Prostate gland (tissue), 2 donors: ENCODE results near the gene TNFRSF12A. TPM values are rescaled to one million over a fixed set of nuclear protein-coding genes. Genes with fewer than 3 reads are reported as not detected.
A peak's percentile ranks its signal among the peaks of the same experiment; 100 is the strongest.

ENCODE experiments used
- DNase-seq: peaks from one replicate; pipeline ENCODE4 v3.0.0-alpha.2; 2019; ENCODE audit warnings: low spot score
- H3K27ac ChIP-seq, 2 donors: fragments of 200-600 bp; sonication (generic); 2 replicates each; pipeline ENCODE4 v1.5.1; 2017 to 2019
- H3K27me3 ChIP-seq: fragments of 200-600 bp; sonication (generic); replicated peaks from 2 replicates; pipeline ENCODE4 v1.5.1; 2019; ENCODE audit not compliant: insufficient read depth
- H3K36me3 ChIP-seq, 2 donors: fragments of 200-600 bp; sonication (generic); 1 replicate in 1 of 2; 2 replicates in 1 of 2; pipeline versions ENCODE4 v1.5.1 to v1.8.1; 2017 to 2019
- H3K4me1 ChIP-seq: fragments of 200-600 bp; sonication (generic); replicated peaks from 2 replicates; pipeline ENCODE4 v1.5.1; 2019
- H3K4me3 ChIP-seq, 2 donors: fragments of 200-600 bp; sonication (generic); 2 replicates each; pipeline ENCODE4 v1.5.1; 2017 to 2019
- H3K9me3 ChIP-seq: fragments of 200-600 bp; sonication (generic); 2 replicates; pipeline ENCODE4 v1.5.1; 2017
- POLR2A ChIP-seq: fragments of 450-650 bp; IDR thresholded peaks from one replicate; pipeline ENCODE4 v1.6.1; 2016; ENCODE audit warnings: antibody characterized with exemption, mild to moderate bottlenecking
- POLR2AphosphoS5 ChIP-seq: sonication (generic); formaldehyde crosslinking; IDR thresholded peaks from one replicate; pipeline ENCODE4 v1.6.1; 2017; ENCODE audit warnings: antibody characterized with exemption
- WGBS: methylation state at CpG from one replicate; pipeline ENCODE4 v1.1.5; 2018; 5-methylcytosine and 5-hydroxymethylcytosine counted together
- intact Hi-C: fragments of 100-400 bp; cut with DNase I; formaldehyde crosslinking; loops from one replicate; pipeline ENCODE4 v1.14.2; 2022
- total RNA-seq, 2 donors: library from RNA; depleted of rRNA; stranded (reverse); fragments of >200 nt; gene quantifications; one replicate each; pipeline ENCODE4 v1.1.0, GENCODE V29; 2016
- TF ChIP-seq, protein P1 (sequence below), 4 experiments: fragments of 200-600 bp in 2 of 4; fragments of 450-650 bp in 2 of 4; sonication (generic) in 2 of 4; IDR thresholded peaks; 1 replicate in 3 of 4; 2 replicates in 1 of 4; pipeline ENCODE4 v1.5.1; 2016 to 2019; ENCODE audit warnings: antibody characterized with exemption in 4 of 4, mild to moderate bottlenecking in 2 of 4, moderate library complexity in 2 of 4

TNFRSF12A gene
- total RNA-seq, 2 donors from 2014 or later, result 57.4 to 59.0 TPM

DNA sequence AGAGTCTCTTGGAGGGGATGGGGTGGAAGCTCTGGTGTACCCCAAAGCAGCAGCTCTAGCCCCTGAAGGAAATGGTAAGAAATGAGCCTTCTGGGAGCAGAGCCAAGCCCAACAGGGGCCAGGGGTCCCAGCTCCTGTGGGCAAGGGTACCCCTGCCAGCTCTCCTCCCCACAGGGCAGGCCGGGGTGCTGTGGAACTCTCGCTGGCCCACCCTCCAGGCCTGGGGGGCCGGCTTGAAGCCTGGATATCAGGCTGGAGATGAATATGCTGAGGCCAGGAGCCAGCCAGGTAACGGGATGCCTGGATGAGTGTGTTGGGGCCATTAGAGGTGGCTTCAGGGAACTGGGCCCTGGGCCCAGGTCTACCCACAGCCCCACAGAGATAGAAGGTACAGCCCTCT is 19.6 kb upstream of the TNFRSF12A start:
- Histone ChIP-seq H3K27me3 (no peaks in the 10 kb centered on the region), H3K27ac (no peak overlapping the region), H3K4me1 (no peaks in the 10 kb centered on the region), H3K4me3 (no peak overlapping the region), H3K9me3 (no peaks in the 10 kb centered on the region), H3K36me3 (no peaks in the 10 kb centered on the region)
- no peak for DNase-seq
- 75% methylated on average over 3 of the region's 4 CpGs for WGBS
- intact Hi-C loops, result no loop called here
- TF ChIP-seq, protein P1, sequence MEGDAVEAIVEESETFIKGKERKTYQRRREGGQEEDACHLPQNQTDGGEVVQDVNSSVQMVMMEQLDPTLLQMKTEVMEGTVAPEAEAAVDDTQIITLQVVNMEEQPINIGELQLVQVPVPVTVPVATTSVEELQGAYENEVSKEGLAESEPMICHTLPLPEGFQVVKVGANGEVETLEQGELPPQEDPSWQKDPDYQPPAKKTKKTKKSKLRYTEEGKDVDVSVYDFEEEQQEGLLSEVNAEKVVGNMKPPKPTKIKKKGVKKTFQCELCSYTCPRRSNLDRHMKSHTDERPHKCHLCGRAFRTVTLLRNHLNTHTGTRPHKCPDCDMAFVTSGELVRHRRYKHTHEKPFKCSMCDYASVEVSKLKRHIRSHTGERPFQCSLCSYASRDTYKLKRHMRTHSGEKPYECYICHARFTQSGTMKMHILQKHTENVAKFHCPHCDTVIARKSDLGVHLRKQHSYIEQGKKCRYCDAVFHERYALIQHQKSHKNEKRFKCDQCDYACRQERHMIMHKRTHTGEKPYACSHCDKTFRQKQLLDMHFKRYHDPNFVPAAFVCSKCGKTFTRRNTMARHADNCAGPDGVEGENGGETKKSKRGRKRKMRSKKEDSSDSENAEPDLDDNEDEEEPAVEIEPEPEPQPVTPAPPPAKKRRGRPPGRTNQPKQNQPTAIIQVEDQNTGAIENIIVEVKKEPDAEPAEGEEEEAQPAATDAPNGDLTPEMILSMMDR (IDR thresholded peaks at IDR 0.05), result no peak
- TF ChIP-seq POLR2A (no peak), POLR2AphosphoS5 (no peak)

DNA sequence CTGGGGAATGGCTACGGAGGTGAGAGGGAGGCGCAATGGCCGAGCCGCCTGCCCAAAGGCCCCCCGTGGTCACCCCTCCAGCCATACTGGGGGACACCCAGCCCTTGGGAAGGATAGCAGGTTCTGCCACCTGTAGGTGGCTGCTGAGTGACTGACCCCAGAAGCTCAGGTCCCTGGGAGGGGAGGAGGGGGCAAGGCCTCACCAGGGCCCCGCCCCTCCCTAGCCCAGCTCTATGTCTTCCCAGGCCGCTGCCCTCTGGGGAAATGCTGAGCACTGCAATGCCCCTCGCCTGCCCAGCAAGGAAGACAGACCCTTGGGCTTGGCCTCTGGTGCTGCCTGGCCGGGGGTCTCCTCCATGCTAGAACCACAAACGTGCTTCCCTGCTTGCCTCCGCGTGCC is 18.9 kb upstream of the TNFRSF12A start:
- H3K27ac ChIP-seq, result no peak overlapping the region
- no peaks in the 10 kb centered on the region for H3K27me3 ChIP-seq

DNA sequence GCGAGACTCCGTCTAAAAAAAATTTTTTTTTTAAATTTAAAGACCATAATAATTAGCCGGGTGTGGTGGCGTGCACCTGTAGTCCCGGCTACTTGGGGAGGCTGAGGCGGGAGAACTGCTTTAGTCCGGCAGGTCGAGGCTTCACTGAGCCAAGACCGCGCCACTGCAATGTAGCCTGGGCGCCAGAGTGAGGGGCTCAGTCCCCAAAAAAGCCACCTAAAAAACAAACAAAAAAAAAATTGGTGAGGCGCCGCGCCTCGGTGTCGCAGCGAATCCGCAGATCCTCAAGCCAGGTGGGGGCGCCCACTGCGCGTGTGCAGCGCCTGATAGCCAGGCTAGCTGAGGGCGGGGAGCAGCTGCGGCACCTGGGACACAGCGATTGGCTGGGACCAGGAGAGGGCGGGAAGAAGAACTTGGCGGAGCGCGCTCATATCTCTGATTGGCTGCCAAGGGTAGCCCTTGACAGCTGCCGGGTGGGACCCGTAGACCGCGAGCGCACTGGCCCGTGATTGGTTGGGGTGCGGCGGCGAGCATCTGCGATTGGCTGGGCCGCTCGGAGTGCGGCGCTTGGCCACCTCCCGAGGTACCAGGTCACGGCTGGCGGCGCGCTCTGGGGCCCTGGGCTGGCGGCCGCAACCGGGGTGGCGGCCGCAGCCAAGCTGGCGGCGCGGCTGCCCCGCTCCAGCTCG is 16.4 kb upstream of the TNFRSF12A start:
- peak; percentile 54 for TF ChIP-seq POLR2A
- TF ChIP-seq, protein P1 (IDR thresholded peaks at IDR 0.05), result peak; percentile 31 to 88 (median 78)
- TF ChIP-seq POLR2AphosphoS5, result peak; percentile 92
- Histone ChIP-seq H3K27ac (no peak overlapping the region), H3K36me3 (no peaks in the 10 kb centered on the region), H3K4me1 (no peaks in the 10 kb centered on the region), H3K27me3 (no peaks in the 10 kb centered on the region), H3K9me3 (no peaks in the 10 kb centered on the region), H3K4me3 (peak overlapping the region; percentile 16 to 17)
- intact Hi-C loops, result no loop called here
- WGBS, result 9% methylated on average over 52 of the region's 58 CpGs
- peak; percentile 98 for DNase-seq

More for the DNA sequence above, 18.9 kb upstream of the TNFRSF12A start:
- WGBS, result 82% methylated on average over 12 of the region's 12 CpGs
- DNase-seq, result no peak
- intact Hi-C loops, result no loop called here
- Histone ChIP-seq H3K9me3 (no peaks in the 10 kb centered on the region), H3K4me1 (no peaks in the 10 kb centered on the region), H3K36me3 (no peaks in the 10 kb centered on the region), H3K4me3 (no peak overlapping the region)
- TF ChIP-seq POLR2A (no peak), POLR2AphosphoS5 (no peak)
- TF ChIP-seq, protein P1 (IDR thresholded peaks at IDR 0.05), result no peak

DNA sequence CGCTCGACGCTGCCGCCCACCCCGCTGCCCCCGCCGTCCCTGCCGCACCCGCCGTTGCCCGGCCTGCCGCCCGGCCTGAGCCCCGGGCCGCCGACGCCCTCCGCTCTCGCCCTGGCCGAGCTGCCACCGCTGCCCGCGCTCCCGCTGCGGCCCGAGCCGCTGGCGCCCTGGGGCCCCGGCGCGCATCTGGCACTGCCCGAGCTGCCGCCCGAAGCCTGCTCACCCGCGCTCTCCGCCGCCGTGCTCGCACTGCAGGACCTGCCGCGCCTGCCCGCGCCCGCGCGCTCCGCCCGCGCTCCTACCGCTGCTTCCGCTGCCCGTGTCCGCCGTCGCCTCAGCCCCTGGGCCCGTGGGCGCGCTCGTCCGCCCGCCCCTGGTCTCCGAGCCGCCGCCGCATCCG is 15.8 kb upstream of the TNFRSF12A start:
- Histone ChIP-seq H3K27me3 (no peaks in the 10 kb centered on the region), H3K27ac (no peak overlapping the region), H3K9me3 (no peaks in the 10 kb centered on the region), H3K4me3 (peak overlapping the region; percentile 16 to 17), H3K4me1 (no peaks in the 10 kb centered on the region), H3K36me3 (no peaks in the 10 kb centered on the region)
- intact Hi-C loops, result no loop called here
- TF ChIP-seq POLR2AphosphoS5 (no peak), POLR2A (no peak)
- TF ChIP-seq, protein P1 (IDR thresholded peaks at IDR 0.05), result no peak
- no peak for DNase-seq
- 0% methylated on average over 50 of the region's 67 CpGs for WGBS

DNA sequence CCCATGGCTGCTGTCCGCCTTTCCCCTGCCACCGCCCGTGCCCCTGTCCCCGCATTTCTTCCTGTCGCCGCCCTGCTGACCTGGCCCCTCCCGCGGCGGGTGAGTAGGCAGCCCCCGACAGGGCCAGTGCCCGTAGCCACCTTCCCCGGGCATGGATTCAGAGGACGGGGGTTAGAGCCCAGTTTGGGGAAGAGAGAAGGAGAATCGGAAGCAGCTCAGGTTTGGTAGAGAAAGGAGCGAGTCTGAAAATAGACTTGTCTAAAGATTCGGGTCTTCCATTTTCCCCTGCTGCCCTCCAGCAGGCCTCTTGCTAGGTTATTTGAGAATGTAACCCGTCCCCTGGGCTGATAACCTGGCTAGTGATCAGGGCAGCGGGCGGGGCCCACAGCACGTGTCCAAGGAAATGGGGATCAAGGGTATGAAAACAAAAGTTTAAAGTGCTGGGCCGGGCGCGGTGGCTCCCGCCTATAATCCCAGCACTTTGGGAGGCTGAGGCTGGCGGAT is 15.3 kb upstream of the TNFRSF12A start:
- WGBS, result 19% methylated on average over 25 of the region's 25 CpGs
- no peaks in the 10 kb centered on the region for H3K4me1 ChIP-seq

More for the DNA sequence above, 15.3 kb upstream of the TNFRSF12A start:
- Histone ChIP-seq H3K9me3 (no peaks in the 10 kb centered on the region), H3K4me3 (no peak overlapping the region), H3K36me3 (no peaks in the 10 kb centered on the region), H3K27ac (no peak overlapping the region), H3K27me3 (no peaks in the 10 kb centered on the region)
- DNase-seq, result no peak
- TF ChIP-seq POLR2A, result no peak
- TF ChIP-seq, protein P1 (IDR thresholded peaks at IDR 0.05), result no peak
- intact Hi-C loops, result no loop called here
